ENCODE measurements around the gene PLXNA4.

The PLXNA4 gene

GRCh38 chr7:132117636-132118035 is 458.6 kb downstream of the PLXNA4 start:
- no peak for DNase-seq (ENCODE audit: low read depth, low spot score)

GRCh38 chr7:132117181-132117580 is 459.1 kb downstream of the PLXNA4 start:
- peak; percentile 36 for DNase-seq (ENCODE audit: low read depth, low spot score)

- DNase-seq (ENCODE audit: low read depth, low spot score), result no peak
Measured at GRCh38 chr7:132116369-132116768, 459.9 kb downstream of the PLXNA4 start.

- DNase-seq (ENCODE audit: low read depth, low spot score), result no peak
Measured at GRCh38 chr7:132115758-132116157, 460.5 kb downstream of the PLXNA4 start.

- no peak for DNase-seq (ENCODE audit: low read depth, low spot score)
Measured at GRCh38 chr7:132115028-132115427, 461.2 kb downstream of the PLXNA4 start.

GRCh38 chr7:132114411-132114810 is 461.9 kb downstream of the PLXNA4 start:
- DNase-seq (ENCODE audit: low read depth, low spot score), result no peak

- no peak for DNase-seq (ENCODE audit: low read depth, low spot score)
Measured at GRCh38 chr7:132113536-132114371, 462.5 kb downstream of the PLXNA4 start.

- DNase-seq (ENCODE audit: low read depth, low spot score), result no peak
Measured at GRCh38 chr7:132112657-132113056, 463.6 kb downstream of the PLXNA4 start.

- no peak for DNase-seq (ENCODE audit: low read depth, low spot score)
Measured at GRCh38 chr7:132112106-132112505, 464.2 kb downstream of the PLXNA4 start.

- DNase-seq (ENCODE audit: low read depth, low spot score), result no peak
Measured at GRCh38 chr7:132110692-132111091, 465.6 kb downstream of the PLXNA4 start.

- no peak for DNase-seq (ENCODE audit: low read depth, low spot score)
Measured at GRCh38 chr7:132109769-132110168, 466.5 kb downstream of the PLXNA4 start.

GRCh38 chr7:132108563-132108962 is 467.7 kb downstream of the PLXNA4 start:
- no peak for DNase-seq (ENCODE audit: low read depth, low spot score)

GRCh38 chr7:132106491-132106890 is 469.8 kb downstream of the PLXNA4 start:
- no peak for DNase-seq (ENCODE audit: low read depth, low spot score)

GRCh38 chr7:132105096-132105495 is 471.2 kb downstream of the PLXNA4 start:
- DNase-seq (ENCODE audit: low read depth, low spot score), result no peak

- no peak for DNase-seq (ENCODE audit: low read depth, low spot score)
Measured at GRCh38 chr7:132103718-132104117, 472.6 kb downstream of the PLXNA4 start.

GRCh38 chr7:132102942-132103341 is 473.3 kb downstream of the PLXNA4 start:
- DNase-seq (ENCODE audit: low read depth, low spot score), result no peak

GRCh38 chr7:132102391-132102790 is 473.9 kb downstream of the PLXNA4 start:
- no peak for DNase-seq (ENCODE audit: low read depth, low spot score)

GRCh38 chr7:132100981-132101380 is 475.3 kb downstream of the PLXNA4 start:
- DNase-seq (ENCODE audit: low read depth, low spot score), result no peak

GRCh38 chr7:132100483-132100882 is 475.8 kb downstream of the PLXNA4 start:
- DNase-seq (ENCODE audit: low read depth, low spot score), result no peak

GRCh38 chr7:132099163-132099562 is 477.1 kb downstream of the PLXNA4 start:
- DNase-seq (ENCODE audit: low read depth, low spot score), result no peak

GRCh38 chr7:132098327-132098726 is 477.9 kb downstream of the PLXNA4 start:
- no peak for DNase-seq (ENCODE audit: low read depth, low spot score)

GRCh38 chr7:132097550-132098134 is 478.6 kb downstream of the PLXNA4 start:
- DNase-seq (ENCODE audit: low read depth, low spot score), result no peak

- DNase-seq (ENCODE audit: low read depth, low spot score), result no peak
Measured at GRCh38 chr7:132095111-132095765, 481.0 kb downstream of the PLXNA4 start.
